Measurements from ENCODE around the gene SERAC1. TPM values are rescaled to one million over a fixed set of nuclear protein-coding genes. Genes with fewer than 3 reads are reported as not detected.

The SERAC1 gene
- polyA plus RNA-seq, 4 donors, result 6.8 to 19.7 (median 14.9) TPM

- DNase-seq (ENCODE audit: low read depth in 4 of 4, low spot score in 3 of 4), result peak in 2 of 4 donors; percentile 50 to 59
These were observed 107.4 kb downstream of the SERAC1 start for GRCh38 chr6:158060455-158061360.

Other genes starting within 250 kb of the SERAC1 start
- gene SYNJ2, start 186.4 kb downstream of the SERAC1 start, polyA plus RNA-seq (ENCODE audit: insufficient read length in 4 of 4), result 10 to 100 TPM in 3 of 4 donors, 1 to 10 TPM in 1; 8.0 to 11.3 (median 10.8) TPM
- gene GTF2H5, start 88 bp upstream of the SERAC1 start, polyA plus RNA-seq (ENCODE audit: insufficient read length in 4 of 4), result 10 to 100 TPM; 42.6 to 63.5 (median 52.0) TPM
- gene TULP4, start 144.2 kb upstream of the SERAC1 start, polyA plus RNA-seq (ENCODE audit: insufficient read length in 4 of 4), result 10 to 100 TPM; 15.0 to 20.5 (median 19.1) TPM

All from left renal pelvis (tissue), 4 donors.